HepG2 (cell line): Measurements from ENCODE around the gene CENPL. TPM values are rescaled to one million over a fixed set of nuclear protein-coding genes. Genes with fewer than 3 reads are reported as not detected.

ENCODE experiments used
- BCL6 ChIP-seq: IDR thresholded peaks from 2 replicates; pipeline ENCODE4 v1.6.1; 2016; ENCODE audit warnings: missing genetic modification reagents, missing compliant biosample characterization
- KMT2A ChIP-seq: sonication (generic); formaldehyde crosslinking; IDR thresholded peaks from 2 replicates; pipeline ENCODE4 v1.4.0; 2020; ENCODE audit warnings: missing genetic modification reagents
- NR2F2 ChIP-seq: IDR thresholded peaks from 2 replicates; pipeline ENCODE4 v1.6.1; 2012; ENCODE audit warnings: low read depth, inconsistent platforms, borderline replicate concordance
- REL ChIP-seq: sonication (generic); formaldehyde crosslinking; conservative IDR thresholded peaks from 2 replicates; pipeline ENCODE4 v1.8.0; 2022; ENCODE audit warnings: mild to moderate bottlenecking, missing genetic modification reagents, moderate library complexity
- SMC3 ChIP-seq: IDR thresholded peaks from 2 replicates; pipeline ENCODE4 v1.6.1; 2011; ENCODE audit warnings: low read length, improper control_type of control experiment
- ZBTB7B ChIP-seq: sonication (generic); formaldehyde crosslinking; IDR thresholded peaks from 2 replicates; pipeline ENCODE4 v1.4.0; 2020; ENCODE audit warnings: missing genetic modification reagents
- ZNF816 ChIP-seq: sonication (generic); formaldehyde crosslinking; IDR thresholded peaks from 2 replicates; pipeline ENCODE4 v1.8.0; 2022; ENCODE audit warnings: missing genetic modification reagents, mild to moderate bottlenecking, borderline replicate concordance
- ZSCAN29 ChIP-seq: sonication (generic); formaldehyde crosslinking; conservative IDR thresholded peaks from 2 replicates; pipeline ENCODE4 v1.4.0; 2020; ENCODE audit warnings: mild to moderate bottlenecking, missing genetic modification reagents
- polyA plus RNA-seq, 8 experiments: library from polyadenylated mRNA; depleted of rRNA in 3 of 8; stranded (reverse) in 7 of 8; unstranded in 1 of 8; fragments of >200 nt; fragmentation: Illumina TruSeq in 4 of 8; extraction: Trizol in 4 of 8; gene quantifications; 2 replicates each; pipeline versions ENCODE4 v1.2.1 to v1.2.3, GENCODE V29; 2011 to 2016; ENCODE audit warnings: low read depth in 4 of 8, missing spikeins in 1 of 8, mixed read lengths in 1 of 8; ENCODE audit not compliant: insufficient read depth in 1 of 8
- total RNA-seq, 5 experiments: library from RNA; depleted of rRNA; stranded (reverse); fragments of >200 nt; fragmentation: Illumina TruSeq; extraction: Trizol; gene quantifications; 2 replicates each; pipeline ENCODE4 v1.2.3, GENCODE V29; 2016; ENCODE audit warnings: low read depth in 1 of 5
- TF ChIP-seq, protein P1 (sequence below): sonication (generic); formaldehyde crosslinking; IDR thresholded peaks from 2 replicates; pipeline ENCODE4 v1.5.1; 2020; ENCODE audit warnings: missing genetic modification reagents, mild to moderate bottlenecking, borderline replicate concordance
- TF ChIP-seq, protein P2 (sequence below): sonication (generic); formaldehyde crosslinking; IDR thresholded peaks from 2 replicates; pipeline ENCODE4 v1.4.0; 2020; ENCODE audit warnings: missing genetic modification reagents, borderline replicate concordance
- TF ChIP-seq, protein P3 (sequence below): IDR thresholded peaks from 2 replicates; pipeline ENCODE4 v1.6.1; 2016; ENCODE audit warnings: missing compliant biosample characterization, missing genetic modification reagents, borderline replicate concordance

The CENPL gene
- total and polyA plus RNA-seq, 2 of the 13 experiments (the other 11 are each of a cell fraction or from before 2014, with no cell fraction given) = 4.4 to 14.2 TPM

DNA sequence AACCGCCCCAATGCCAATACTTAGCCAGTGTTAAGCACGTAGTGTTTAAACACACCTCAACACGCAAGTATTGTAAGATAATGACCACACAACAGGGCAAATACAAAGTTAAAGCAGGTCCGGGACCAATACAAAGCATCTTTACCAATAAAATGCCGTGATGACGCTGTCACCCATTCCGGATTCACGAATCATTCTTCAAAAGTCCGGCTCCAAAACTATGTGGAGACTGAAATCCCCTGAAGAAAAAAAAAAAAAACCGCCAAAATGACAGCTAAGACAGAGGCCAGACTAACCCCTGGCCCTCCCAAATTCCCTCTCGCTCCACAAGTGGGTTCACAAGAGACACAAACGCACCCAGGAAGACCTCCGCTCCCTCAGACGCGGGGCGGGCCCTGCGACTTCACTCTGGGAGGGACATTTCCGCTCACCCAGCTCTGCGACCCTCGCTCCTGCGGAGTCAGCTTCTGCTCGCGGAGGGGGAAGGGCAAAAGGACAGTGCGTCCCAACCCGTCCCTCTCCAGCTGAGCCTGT is 835 bp downstream of the CENPL start (continued):
- TF ChIP-seq NR2F2 = 0 out of 2 replicates have a peak, but pooled peaks have one; percentile 33
- TF ChIP-seq, protein P1, sequence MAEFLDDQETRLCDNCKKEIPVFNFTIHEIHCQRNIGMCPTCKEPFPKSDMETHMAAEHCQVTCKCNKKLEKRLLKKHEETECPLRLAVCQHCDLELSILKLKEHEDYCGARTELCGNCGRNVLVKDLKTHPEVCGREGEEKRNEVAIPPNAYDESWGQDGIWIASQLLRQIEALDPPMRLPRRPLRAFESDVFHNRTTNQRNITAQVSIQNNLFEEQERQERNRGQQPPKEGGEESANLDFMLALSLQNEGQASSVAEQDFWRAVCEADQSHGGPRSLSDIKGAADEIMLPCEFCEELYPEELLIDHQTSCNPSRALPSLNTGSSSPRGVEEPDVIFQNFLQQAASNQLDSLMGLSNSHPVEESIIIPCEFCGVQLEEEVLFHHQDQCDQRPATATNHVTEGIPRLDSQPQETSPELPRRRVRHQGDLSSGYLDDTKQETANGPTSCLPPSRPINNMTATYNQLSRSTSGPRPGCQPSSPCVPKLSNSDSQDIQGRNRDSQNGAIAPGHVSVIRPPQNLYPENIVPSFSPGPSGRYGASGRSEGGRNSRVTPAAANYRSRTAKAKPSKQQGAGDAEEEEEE (CRISPR knock-in tag) = 0 out of 2 replicates have a peak, but pooled peaks have one; percentile 3
- TF ChIP-seq, protein P2, sequence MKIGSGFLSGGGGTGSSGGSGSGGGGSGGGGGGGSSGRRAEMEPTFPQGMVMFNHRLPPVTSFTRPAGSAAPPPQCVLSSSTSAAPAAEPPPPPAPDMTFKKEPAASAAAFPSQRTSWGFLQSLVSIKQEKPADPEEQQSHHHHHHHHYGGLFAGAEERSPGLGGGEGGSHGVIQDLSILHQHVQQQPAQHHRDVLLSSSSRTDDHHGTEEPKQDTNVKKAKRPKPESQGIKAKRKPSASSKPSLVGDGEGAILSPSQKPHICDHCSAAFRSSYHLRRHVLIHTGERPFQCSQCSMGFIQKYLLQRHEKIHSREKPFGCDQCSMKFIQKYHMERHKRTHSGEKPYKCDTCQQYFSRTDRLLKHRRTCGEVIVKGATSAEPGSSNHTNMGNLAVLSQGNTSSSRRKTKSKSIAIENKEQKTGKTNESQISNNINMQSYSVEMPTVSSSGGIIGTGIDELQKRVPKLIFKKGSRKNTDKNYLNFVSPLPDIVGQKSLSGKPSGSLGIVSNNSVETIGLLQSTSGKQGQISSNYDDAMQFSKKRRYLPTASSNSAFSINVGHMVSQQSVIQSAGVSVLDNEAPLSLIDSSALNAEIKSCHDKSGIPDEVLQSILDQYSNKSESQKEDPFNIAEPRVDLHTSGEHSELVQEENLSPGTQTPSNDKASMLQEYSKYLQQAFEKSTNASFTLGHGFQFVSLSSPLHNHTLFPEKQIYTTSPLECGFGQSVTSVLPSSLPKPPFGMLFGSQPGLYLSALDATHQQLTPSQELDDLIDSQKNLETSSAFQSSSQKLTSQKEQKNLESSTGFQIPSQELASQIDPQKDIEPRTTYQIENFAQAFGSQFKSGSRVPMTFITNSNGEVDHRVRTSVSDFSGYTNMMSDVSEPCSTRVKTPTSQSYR (CRISPR knock-in tag) = peak; percentile 52; the same call in 1 of the 2 replicates
- TF ChIP-seq, protein P3, sequence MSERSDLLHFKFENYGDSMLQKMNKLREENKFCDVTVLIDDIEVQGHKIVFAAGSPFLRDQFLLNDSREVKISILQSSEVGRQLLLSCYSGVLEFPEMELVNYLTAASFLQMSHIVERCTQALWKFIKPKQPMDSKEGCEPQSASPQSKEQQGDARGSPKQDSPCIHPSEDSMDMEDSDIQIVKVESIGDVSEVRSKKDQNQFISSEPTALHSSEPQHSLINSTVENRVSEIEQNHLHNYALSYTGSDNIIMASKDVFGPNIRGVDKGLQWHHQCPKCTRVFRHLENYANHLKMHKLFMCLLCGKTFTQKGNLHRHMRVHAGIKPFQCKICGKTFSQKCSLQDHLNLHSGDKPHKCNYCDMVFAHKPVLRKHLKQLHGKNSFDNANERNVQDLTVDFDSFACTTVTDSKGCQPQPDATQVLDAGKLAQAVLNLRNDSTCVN (CRISPR knock-in tag) = no peak
- 0 out of 2 replicates have a peak, but pooled peaks have one; percentile 21 for TF ChIP-seq ZNF816 (CRISPR knock-in tag)
- TF ChIP-seq BCL6 = peak; percentile 9; the same call in 1 of the 2 replicates
- peak; percentile 26; the same call in 1 of the 2 replicates for TF ChIP-seq ZBTB7B (CRISPR knock-in tag)
- peak; percentile 63; the same call in 1 of the 2 replicates for TF ChIP-seq REL (CRISPR knock-in tag)
- no peak for TF ChIP-seq SMC3
- peak; percentile 78 for TF ChIP-seq KMT2A (CRISPR knock-in tag)
- TF ChIP-seq ZSCAN29 = 0 out of 2 replicates have a peak, but pooled peaks have one; percentile 33
- TF ChIP-seq, all 625 proteins: peak for 25
